Epidermal melanocyte (primary cell): Measurements from ENCODE around the gene HS6ST1.

Source experiments
- DNase-seq: peaks from one replicate; pipeline ENCODE4 v3.0.0; 2011; ENCODE audit warnings: low spot score; ENCODE audit not compliant: insufficient read length

HS6ST1 gene

DNA sequence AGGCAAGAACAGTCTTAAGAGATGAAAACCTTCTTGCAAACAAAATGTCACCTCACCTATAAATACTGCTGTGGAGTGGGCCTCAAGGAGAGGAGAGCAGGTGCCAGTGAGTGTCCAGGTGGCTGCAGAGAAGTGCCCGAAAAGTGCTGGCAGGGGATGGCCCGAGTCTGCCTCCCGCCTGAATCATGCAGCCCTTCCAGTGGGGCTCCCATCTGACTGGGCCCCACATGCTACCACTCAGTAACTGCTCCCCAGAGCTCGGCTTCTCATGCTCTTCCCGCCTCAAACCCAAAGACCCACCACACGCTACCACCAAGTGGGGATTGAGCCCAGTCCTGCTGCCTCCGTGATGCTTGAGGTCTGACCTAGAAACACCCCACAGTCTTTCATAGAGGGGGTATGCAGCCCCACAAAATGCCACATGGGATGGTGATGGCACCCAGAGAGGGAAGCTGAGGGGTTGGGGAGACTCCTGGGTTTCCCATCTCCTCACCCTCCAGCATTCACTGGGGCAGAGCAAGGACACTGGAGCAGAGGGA is 7.4 kb downstream of the HS6ST1 start:
- DNase-seq = no peak

DNA sequence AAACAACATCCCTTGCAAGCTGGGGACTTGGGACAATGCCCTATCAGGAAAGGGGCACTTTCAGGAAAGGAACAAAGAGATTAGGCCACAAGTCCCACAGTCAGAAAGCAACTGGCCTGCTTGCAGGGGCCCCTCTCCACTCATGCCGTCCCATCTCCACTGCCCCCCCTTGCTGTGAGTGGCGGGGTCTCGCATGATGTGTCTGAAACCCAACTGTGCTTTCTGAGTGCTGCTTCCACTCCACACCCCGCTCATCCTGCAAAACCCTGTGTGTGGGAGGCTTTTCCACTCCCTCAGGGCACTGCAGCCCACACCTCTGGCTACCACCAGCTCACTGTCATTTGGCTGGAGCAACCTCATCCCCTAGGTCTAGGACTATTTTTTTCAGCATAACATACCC is 7.9 kb downstream of the HS6ST1 start:
- no peak for DNase-seq

DNA sequence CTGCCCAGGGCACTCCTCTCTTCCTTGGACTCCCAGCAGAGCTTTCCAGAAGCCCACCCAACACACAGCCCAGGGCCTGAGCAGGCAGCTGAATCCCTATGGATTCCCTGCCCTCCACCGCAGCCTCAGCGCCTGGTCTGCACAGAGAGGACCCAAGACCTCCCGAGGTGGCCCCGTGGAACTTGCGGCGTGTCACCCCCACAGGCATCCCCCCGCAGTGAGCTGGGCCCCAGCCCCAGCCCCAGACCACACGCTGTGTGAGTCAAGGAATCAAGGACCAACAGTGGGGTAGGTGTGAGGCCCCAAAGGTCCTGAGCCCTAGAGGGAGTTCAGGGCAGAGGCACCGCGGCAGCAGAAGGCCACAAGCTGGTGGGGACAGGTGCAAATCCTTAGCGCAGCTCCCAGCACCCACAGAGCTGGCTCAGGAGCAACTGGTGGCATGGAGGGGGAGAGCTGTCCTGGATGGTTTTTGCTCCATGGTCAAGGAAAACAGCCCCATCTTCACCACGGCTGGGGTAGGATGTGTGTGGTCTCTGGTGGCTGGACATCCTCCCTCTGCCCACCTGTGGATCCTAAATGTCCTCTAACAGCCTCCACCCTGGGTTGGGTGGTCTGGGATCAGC is 8.5 kb downstream of the HS6ST1 start:
- no peak for DNase-seq

DNA sequence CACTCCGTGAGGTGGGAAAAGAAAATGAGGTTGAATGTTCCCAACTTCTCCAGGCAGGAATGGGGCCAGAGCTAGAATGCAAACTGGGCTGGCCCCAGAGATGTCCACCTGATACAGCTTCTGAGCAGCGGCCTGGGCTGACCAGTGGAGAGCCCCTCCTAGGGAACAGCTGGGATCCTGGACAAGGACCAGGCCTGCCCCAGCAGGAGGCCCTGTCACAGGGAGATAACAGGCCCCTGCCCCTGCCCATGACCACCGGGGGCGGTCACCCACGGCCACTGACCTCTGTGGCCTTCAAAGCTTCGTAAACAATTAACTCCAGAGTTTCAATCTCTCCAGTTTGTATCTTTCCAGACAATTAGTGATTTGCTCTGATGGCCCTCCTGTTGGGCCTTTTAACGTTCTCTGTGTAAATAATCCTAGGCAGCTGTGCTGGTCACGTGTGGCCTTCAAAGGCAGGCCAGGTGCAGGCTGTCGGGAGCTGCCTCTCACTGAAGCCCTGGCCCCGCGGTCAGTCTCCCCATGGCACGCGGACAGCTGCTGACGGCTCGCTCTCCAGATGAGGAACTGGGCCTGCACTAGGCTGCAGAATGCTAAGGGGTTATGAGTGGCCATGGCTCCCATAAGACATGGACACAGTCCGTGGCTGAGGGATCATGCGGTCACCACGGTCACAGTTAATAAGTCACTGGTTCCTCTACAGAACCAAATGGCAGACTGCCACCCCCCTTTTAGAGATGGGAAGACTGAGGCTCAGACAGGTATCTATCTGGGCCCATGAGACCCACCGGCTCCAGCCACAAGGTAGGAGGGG is 9.2 kb downstream of the HS6ST1 start:
- DNase-seq = no peak

DNA sequence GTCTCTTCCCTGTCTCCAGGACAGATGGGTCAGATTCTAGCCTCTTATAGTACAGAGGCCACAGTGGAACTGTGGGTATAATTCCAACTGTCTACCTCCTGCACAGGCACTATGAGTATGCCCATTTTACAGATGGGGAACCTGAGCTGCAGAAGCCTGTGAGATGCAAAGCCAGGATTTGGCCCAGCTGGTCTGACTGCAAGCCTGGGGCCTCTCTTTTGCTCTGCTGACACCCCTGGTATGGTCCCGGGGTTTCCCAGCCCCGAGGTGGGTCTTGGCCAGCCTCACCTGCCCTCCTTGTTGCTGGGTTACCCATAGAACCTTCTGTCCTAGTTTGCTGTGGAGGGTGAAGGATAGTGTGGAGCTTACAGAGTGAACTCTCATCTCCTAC is 9.8 kb downstream of the HS6ST1 start:
- DNase-seq = no peak

DNA sequence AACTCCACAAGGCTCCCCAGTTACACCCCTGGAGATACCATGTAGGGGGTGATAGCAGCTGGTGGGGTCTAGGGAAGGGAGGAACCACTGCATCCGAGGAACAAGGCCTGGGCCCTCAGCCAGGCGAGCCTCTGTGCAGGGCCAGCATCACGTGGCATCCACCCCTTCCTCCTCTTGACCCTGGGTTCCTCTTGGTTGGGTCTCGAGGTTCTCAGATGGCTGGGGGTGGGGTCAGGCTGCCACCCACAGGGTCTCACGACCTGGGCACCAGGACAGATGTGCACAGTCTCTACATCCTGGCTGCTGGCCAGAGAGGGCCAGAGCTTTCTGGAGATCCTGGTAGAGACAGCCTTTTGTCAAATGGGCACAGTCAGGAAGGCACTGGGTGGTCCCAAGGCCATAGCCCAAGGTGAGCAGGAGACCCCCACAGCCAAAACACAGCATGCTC is 10.4 kb downstream of the HS6ST1 start:
- no peak for DNase-seq

DNA sequence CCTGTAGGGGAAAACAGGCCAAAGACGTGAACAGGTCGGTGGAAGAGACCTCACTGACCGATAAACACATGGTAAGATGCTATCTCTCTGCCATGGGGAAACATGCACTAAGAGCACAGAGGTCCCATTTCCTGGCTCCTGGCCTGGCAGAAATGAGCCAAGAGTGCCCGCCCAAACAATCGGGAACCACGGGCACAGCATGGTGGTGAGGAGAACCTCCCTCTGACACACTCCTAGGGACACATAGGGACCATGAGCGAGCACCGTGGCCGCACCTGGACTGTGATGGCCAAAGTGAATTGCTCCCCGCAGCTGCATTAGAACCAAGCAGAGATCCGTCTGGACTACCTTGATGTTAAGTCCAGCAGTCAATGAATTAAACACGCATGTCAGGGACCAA is 11.1 kb downstream of the HS6ST1 start:
- no peak for DNase-seq

DNA sequence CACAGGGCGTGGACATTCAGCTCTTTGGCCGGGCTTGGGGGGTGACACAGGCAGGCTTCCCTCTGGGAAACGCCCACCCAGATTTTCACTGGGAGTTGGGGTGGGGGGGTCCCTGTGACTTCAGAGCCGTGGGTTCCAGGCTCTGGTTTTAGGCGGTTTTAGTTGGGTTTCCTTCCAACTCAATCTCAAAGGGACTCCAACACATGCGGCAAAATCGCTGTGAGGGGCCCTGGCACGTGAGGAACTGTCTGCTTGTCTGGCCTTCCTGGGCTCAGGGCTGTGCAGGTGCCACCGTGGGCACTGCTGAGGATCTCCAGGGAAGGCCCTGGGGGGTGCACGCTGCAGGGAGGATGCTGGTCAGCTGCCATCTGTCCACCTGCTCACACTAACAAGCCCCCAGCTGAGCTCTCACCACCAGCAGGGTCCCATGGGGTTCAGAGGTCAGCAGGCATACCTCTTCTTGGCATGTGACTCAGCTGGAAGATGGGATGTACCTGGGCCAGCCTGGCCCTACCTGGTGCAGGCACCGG is 11.7 kb downstream of the HS6ST1 start:
- no peak for DNase-seq

DNA sequence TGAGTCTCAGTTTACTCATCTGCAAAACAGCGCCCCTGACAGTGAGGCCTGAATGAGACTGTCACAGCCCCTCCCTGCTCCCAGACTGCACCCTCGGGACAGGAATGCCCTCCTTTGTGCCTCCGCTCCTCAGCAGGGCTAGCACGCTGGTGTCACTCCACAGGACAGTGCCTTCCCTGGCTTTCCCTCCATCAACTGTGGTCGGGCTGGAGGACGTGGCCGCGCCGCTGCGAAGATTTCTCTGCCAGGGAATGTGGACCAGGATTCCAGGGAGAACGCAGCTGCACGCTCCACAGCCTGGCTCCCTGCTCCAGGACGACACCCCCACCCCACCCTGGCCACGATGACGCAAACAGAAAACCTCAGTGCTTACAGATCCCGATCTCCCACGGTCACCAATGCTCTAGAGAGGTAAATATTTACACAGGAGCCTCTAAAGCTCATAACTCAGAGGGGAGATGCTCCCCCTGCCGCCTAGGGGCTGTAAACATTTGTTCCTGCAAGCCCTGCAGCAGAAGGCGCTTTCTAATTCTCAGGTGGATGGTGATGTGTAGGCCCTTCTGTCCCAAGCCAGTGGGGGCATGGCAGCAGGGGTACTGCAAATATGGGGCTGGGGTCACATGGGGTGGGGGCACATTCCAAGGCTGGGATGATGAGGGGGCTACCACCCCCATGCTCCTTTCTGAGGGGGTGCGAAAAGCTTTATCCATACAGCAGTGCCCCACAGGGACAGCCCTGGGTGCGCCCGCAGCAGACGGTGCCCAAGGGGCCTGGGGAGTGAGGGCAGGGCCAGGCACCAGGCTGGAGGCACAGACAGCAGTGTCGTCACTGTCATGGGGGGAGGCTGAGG is 12.4 kb downstream of the HS6ST1 start:
- DNase-seq = peak; percentile 75

DNA sequence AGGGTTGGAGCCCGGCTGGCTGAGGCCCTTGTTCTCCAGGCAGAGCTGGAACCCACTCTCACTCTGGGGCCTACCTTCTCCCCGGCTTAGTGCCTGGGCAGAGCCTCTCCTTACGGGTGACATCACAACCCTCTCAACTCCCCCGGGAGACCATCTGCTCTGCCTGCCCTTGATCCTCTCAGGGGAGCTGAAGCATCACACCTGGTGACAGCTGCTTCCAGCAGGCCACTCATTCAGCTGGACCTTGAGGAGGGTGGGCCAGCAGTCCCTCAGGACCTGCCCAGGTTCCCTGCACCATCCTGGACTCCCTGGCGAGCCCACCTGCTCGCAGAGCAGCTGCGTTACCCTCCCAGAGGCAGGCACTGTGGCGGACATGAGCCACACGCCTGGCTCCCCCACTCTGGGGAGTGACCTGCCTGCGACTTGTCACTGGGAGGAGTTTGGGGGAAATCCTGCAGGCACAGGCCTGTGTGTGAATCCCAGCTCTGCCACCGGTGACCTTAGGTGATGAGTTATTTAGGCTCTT is 13.1 kb downstream of the HS6ST1 start:
- DNase-seq = no peak

DNA sequence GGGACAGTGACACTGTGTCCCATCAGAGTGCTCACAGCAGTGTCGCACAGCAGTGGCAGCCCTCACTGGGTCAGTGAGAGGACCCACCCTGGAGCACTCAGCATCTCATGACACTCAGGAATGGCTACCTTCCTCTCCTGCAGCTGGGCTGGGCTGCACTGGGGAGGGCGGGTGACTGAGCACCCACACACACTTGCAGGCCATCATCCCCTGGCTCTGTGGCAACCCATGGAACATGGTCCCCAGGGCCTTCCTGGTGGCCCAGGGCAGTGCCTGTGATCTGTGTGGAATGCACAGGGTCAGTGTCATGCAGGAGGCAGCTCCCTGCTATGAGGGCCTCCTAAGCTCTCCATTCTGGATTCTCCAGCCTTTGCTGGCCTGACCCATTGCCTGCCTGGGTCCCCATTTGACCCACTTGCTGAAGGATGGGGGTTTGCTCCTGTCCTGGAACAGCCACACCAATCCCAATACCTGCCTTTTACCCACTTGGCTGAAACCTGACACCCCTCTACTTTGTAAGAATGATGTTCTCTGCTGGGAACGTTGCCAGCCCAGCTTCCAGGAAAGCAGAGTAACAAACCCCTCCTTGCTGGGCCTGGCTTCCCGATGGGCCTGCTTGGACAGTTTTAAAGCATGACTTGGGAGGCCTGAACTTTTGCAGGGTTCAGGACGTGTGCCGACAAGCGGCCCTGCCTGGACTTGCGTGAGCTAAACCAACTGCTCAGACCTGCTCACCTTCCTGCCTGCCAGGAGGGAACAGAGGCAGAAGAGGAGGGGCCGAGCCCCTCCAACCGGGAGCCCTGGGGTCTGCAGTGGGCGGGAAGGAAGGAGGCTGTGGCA is 13.7 kb downstream of the HS6ST1 start:
- no peak for DNase-seq

DNA sequence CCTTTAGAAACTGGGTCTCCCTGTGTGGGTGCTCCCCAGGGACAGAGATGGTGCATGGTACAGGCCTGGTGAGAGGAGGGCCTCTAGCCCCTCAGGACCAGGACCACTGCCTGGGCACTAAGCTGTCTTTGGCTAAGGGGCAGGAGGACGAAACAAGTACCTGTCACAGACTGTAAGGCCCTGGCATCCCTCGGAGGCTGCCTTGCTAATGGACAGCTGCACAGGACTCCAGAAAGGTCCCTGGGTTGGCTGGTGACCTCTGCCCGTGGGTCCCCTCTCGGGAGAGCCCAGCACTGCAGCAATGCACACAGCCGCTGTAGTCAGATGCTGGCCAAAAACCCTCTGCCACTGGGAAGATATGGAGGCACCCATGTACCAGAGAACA is 14.3 kb downstream of the HS6ST1 start:
- DNase-seq = no peak

DNA sequence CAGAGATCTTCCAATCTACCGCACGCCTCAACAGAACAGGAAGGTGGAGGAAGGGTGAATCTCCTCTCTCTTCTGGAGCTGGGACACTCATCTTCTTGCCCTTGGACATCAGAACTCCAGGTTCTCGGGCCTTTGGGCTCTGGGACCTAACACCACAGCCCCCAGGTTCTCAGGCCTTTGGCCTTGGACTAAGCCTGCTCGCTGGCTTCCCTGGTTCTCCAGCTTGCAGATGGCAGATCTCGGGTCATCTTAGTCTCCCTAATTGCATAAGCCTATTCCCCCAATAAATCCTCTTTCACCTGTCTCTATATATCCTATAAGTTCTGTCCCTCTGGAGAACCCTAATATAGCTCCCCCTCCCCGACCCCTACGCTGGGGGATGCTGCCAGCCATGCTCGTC is 14.8 kb downstream of the HS6ST1 start:
- DNase-seq = no peak

DNA sequence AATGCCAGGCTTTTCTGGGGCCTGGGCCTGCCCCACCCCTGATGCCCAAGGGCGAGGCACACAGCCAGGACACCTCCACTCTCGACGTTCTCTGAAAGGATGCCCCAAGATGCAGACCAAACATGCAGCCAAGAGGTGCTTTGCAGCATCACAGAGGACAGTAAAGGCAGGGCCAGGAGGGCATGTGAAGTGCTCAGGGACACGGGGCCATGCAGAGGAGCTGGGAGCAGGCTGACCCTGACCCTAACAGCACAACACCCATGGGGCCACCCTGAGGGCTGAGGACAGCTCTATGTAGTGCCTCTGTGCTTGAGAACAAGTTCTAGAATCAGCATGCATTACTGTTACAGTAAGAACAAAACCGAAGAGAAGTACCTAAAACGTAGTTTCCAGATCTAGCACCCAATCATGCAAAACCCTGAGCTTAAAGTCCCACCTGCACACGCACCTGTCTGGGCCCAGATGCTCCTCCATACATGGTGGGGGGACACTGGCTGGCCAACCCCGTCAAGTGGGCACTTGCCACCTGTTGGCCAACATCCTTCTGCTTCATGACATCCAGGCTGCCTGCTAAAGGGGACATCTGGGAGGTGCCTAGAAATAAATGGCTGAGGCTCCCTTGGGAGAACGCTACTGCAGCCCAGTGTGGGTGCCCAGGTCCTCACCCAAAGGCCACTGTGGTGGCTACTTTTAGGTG is 15.4 kb downstream of the HS6ST1 start:
- DNase-seq = no peak

DNA sequence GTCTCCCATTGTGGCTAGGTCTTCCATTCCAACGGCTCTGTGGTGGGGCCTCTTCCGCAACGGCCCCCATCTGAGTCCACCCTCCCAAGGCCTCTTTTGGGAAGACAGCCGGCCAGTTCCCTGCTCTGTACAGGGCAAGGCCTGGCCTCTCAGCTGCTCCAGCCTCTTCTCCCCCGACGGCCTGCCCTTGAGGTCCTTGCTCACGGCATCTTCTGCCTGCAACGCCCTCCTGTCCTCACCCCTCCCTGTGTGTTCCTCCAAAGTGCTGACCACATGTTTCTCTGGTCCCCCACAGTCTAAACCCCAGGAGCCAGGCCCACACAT is 16.0 kb downstream of the HS6ST1 start:
- DNase-seq = no peak

DNA sequence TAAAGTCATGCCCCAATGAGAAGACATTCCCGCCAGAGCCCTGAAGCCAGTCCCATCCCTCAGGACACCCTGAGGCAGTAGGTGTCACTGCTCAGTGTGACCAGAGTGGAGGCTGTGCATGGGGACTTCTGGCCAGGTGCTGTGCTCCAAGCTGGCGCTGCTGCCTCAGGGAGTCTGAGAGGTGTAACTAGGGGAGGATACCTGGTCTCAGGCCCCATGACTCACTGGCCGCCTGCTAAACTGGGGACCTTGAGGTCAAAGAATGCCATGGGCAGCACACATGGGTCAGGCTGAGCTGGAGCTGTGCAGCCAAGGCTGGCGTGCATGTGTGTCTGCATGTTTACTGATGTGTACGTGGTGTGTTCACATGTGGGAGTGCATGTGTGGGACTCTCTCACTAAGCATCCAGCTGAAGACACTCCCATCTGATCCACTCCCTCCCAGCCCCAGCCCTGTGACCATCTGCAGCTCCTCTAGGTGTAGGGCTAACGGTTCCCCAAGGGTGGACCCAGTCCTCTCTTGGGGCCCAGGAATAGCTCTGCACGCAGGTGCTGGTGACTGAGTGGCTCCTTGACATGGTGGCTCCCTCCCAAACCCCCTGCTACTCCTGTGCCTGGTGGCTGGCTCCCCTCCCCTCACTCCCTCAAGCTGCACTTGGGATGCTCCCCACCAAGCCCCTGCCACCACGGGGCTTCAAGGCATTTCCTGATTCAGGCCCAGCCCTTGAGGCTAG is 16.5 kb downstream of the HS6ST1 start:
- DNase-seq = no peak

DNA sequence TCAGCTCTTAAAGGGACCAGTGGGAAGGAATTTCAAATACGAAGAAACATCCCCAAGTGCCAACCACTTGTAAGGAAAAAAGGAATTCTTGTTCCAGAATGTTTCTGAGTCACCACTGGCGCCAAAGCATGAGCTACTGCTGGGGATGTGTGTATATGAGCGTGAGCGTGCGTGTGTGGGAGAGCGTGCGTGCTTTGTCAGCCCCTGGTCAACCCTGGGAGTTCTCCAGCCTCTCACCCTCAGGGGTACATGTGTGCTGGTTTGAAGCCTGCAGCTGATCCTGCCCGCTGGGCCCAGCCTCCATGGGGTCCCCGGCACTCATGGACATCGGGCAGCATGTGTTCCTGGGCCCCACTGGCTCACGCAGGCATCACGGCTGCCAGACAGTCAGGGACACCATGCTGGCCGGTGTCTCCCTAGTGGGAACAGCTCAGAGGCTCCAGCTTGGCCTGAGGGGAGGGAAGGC is 17.1 kb downstream of the HS6ST1 start:
- DNase-seq = peak; percentile 71

DNA sequence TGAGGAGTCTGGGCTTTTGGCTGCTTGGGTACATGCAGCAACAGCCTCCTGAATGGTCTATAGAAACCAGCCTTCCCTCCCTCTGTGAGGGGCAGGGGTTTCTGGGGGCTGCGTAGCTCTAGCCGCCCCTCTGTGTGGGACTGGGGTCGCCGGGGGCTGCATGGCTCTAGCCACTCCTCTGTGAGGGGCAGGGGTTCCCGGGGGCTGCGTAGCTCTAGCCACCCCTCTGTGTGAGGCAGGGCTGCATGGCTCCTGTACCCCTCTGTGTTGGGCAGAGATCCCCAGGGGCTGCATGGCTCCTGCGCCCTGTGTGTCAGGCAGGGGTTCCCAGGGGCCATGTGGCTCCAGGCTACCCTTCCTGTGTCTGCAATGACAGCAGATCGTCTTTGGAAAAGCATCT is 17.6 kb downstream of the HS6ST1 start:
- DNase-seq = no peak
